ENCODE data around the gene PLCB4. TPM values are rescaled to one million over a fixed set of nuclear protein-coding genes. Genes with fewer than 3 reads are reported as not detected.

PLCB4 gene
- polyA plus RNA-seq, 1 experiment: 8.8 TPM

- ChIA-PET CTCF (interaction anchor here (0.8 kb wide), 1 partner anchor 307 kb away, joined by 4 read pairs; no protein-coding TSS in a partner anchor), POLR2A (no interaction called here)
- no peaks in the 10 kb centered on the region for H3K36me3 ChIP-seq (ENCODE audit: control insufficient read depth, insufficient read depth, low read length)
- no peak for DNase-seq (ENCODE audit: low read depth)
- TF ChIP-seq, protein P1, sequence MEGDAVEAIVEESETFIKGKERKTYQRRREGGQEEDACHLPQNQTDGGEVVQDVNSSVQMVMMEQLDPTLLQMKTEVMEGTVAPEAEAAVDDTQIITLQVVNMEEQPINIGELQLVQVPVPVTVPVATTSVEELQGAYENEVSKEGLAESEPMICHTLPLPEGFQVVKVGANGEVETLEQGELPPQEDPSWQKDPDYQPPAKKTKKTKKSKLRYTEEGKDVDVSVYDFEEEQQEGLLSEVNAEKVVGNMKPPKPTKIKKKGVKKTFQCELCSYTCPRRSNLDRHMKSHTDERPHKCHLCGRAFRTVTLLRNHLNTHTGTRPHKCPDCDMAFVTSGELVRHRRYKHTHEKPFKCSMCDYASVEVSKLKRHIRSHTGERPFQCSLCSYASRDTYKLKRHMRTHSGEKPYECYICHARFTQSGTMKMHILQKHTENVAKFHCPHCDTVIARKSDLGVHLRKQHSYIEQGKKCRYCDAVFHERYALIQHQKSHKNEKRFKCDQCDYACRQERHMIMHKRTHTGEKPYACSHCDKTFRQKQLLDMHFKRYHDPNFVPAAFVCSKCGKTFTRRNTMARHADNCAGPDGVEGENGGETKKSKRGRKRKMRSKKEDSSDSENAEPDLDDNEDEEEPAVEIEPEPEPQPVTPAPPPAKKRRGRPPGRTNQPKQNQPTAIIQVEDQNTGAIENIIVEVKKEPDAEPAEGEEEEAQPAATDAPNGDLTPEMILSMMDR (IDR thresholded peaks at IDR 0.05; ENCODE audit: insufficient read depth, low read depth, low read length): no peak
- no peak overlapping the region for H3K4me3 ChIP-seq (ENCODE audit: low read depth, low read length)
- H3K27me3 ChIP-seq (ENCODE audit: control insufficient read depth, insufficient read depth, low read length): no peaks in the 10 kb centered on the region
Measured at GRCh38 chr20:9066191-9066590, 2.7 kb upstream of the PLCB4 start.

DNA sequence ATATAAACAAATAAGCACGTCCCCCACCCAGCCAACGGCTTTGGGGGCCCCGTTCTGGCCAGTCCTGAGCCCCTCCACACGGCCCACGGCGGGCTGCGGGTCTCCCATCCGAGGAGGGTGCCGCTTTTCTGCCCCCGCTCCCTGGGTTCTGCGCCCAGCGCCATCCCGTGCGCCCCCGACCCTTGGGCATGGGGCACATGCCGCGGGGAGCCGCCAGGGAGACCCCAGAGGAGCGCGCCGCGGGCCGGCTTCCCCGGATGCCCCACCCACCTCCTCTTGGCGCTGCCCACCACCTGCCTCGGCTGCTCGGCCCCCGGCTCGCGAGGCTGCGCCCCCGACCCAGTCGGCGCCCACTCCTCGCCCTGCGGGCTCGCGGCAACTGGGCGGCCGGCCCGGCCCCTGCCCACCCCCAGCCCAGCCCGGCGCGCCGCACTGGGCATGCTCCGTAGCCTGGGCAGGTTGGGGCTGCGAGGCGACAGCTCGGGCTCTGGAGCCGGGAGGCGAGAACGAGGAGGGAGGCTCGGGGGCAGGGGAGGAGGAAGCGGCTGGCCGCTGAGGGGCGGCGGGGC, 570 bp upstream of the PLCB4 start:
- H3K36me3 ChIP-seq (ENCODE audit: control insufficient read depth, insufficient read depth, low read length): no peaks in the 10 kb centered on the region
- DNase-seq (ENCODE audit: low read depth): no peak
- POLR2A ChIA-PET: no interaction called here
- CTCF ChIA-PET: interaction anchor here (0.6 to 1.6 kb wide), 6 partner anchors 12 to 326 kb away, joined by 3 to 4 read pairs (median 4); no protein-coding TSS in a partner anchor
- TF ChIP-seq, protein P1 (IDR thresholded peaks at IDR 0.05; ENCODE audit: insufficient read depth, low read depth, low read length): no peak
- H3K27me3 ChIP-seq (ENCODE audit: control insufficient read depth, insufficient read depth, low read length): no peaks in the 10 kb centered on the region
- peak overlapping the region; percentile 96 for H3K4me3 ChIP-seq (ENCODE audit: low read depth, low read length)

- ChIA-PET CTCF (interaction anchor here (1.4 kb wide), 1 partner anchor 217 kb away, joined by 6 read pairs; no protein-coding TSS in a partner anchor), POLR2A (no interaction called here)
- DNase-seq (ENCODE audit: low read depth): no peak
- TF ChIP-seq, protein P1 (IDR thresholded peaks at IDR 0.05; ENCODE audit: insufficient read depth, low read depth, low read length): no peak
- Histone ChIP-seq H3K27me3 (ENCODE audit: control insufficient read depth, insufficient read depth, low read length) (no peaks in the 10 kb centered on the region), H3K4me3 (ENCODE audit: low read depth, low read length) (no peak overlapping the region), H3K36me3 (ENCODE audit: control insufficient read depth, insufficient read depth, low read length) (no peaks in the 10 kb centered on the region)
Measured at GRCh38 chr20:9070304-9070703, 1.4 kb downstream of the PLCB4 start.

- ChIA-PET POLR2A (no interaction called here), CTCF (interaction anchor here (0.9 to 1.3 kb wide), 3 partner anchors 8 to 19 kb away, joined by 3 to 5 read pairs (median 4); no protein-coding TSS in a partner anchor)
- H3K4me3 ChIP-seq (ENCODE audit: low read depth, low read length): no peak overlapping the region
- H3K27me3 ChIP-seq (ENCODE audit: control insufficient read depth, insufficient read depth, low read length): no peaks in the 10 kb centered on the region
- TF ChIP-seq, protein P1 (IDR thresholded peaks at IDR 0.05; ENCODE audit: insufficient read depth, low read depth, low read length): no peak
- no peaks in the 10 kb centered on the region for H3K36me3 ChIP-seq (ENCODE audit: control insufficient read depth, insufficient read depth, low read length)
- DNase-seq (ENCODE audit: low read depth): no peak
Measured at GRCh38 chr20:9071976-9072726, 3.3 kb downstream of the PLCB4 start.

DNA sequence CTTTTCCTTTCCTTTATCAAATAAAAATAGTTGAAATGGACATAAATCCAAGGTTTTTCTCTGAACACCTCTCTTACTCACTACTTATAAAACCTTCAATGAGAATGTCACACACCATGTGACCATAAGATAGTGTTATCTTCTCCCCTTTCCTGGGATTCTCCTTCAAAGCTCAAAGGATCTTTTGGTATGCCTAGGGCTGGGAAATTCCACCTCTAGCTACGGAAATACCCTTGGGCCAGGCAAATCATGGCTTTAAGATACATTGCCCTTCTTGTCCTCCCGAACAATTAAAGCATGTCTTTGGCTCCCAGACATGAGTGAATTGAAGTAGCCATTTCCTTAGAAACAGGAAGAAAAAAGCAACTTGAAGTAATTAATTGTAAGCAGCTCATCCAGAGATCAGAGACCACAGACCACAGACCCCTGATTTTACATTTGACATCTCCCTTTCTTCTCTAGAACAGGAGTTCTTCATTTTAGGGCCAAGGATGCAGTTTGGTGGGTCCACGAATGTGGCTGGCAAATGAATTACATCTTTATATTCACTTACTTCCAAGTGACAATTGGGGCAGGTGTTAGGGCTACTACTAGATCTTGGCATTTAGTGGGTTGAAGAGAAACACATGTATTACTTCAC, 4.1 kb downstream of the PLCB4 start:
- ChIA-PET POLR2A (no interaction called here), CTCF (interaction anchor here (1.0 kb wide), 1 partner anchor 7 kb away, joined by 4 read pairs; no protein-coding TSS in a partner anchor)
- Histone ChIP-seq H3K4me3 (ENCODE audit: low read depth, low read length) (no peak overlapping the region), H3K27me3 (ENCODE audit: control insufficient read depth, insufficient read depth, low read length) (no peaks in the 10 kb centered on the region), H3K36me3 (ENCODE audit: control insufficient read depth, insufficient read depth, low read length) (no peaks in the 10 kb centered on the region)
- no peak for DNase-seq (ENCODE audit: low read depth)
- TF ChIP-seq, protein P1 (IDR thresholded peaks at IDR 0.05; ENCODE audit: insufficient read depth, low read depth, low read length): no peak

Data from BJ (cell line).